IgD-negative memory B cell (primary cell): ENCODE results near the gene KIF16B. TPM values are rescaled to one million over a fixed set of nuclear protein-coding genes. Genes with fewer than 3 reads are reported as not detected.

ENCODE experiments used
- H3K27ac Mint-ChIP-seq, 3 donors: one replicate each; pipeline ENCODE4 v1.8.0; 2020 to 2022; ENCODE audit warnings: mild to moderate bottlenecking in 3 of 3, mixed read lengths in 3 of 3, moderate library complexity in 1 of 3
- H3K27me3 Mint-ChIP-seq: one replicate; pipeline ENCODE4 v1.8.0; 2021; ENCODE audit warnings: mixed read lengths
- H3K36me3 Mint-ChIP-seq: one replicate; pipeline ENCODE4 v1.8.0; 2020; ENCODE audit warnings: mild to moderate bottlenecking, mixed read lengths
- H3K4me1 Mint-ChIP-seq, 3 donors: one replicate each; pipeline ENCODE4 v1.8.0; 2020 to 2022; ENCODE audit warnings: mixed read lengths in 3 of 3, mild to moderate bottlenecking in 1 of 3
- H3K4me3 Mint-ChIP-seq, 4 donors: one replicate each; pipeline ENCODE4 v1.8.0; 2020 to 2022; ENCODE audit warnings: mild to moderate bottlenecking in 4 of 4, mixed read lengths in 4 of 4, moderate library complexity in 3 of 4
- H3K9me3 Mint-ChIP-seq, 3 donors: one replicate each; pipeline ENCODE4 v1.8.0; 2020 to 2021; ENCODE audit warnings: mixed read lengths in 3 of 3, mild to moderate bottlenecking in 1 of 3
- polyA plus RNA-seq: library from polyadenylated mRNA; unstranded; fragments of 300-500 nt; fragmentation: Illumina TruSeq; gene quantifications from one replicate; pipeline ENCODE4 v1.2.3, GENCODE V29; 2021

KIF16B gene
- polyA plus RNA-seq, 1 donor from 2014 or later = 7.3 TPM

DNA sequence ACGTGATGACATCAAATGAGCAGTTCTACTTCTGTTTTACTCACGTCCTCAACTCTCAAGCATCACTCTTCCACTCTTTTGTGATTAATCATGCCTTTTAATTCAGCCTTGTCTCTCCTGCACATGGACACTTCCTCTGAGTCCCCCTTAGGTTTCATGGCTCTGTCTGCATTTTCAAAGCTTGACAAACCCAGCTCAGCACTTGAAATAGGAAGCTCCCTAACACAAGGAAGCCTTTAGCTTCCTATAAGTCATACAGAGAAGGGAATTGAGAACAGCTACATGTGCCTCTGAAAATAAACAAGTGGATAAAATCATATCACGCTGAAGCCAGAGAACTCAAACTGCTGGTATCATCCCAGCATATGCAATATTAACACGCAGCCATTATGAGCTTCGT lies 21.2 kb downstream of the KIF16B start:
- Mint-ChIP-seq H3K27me3 (no peaks in the 10 kb centered on the region), H3K4me3 (no peak overlapping the region), H3K36me3 (peaks cover 1% of the 10 kb centered on the region), H3K9me3 (no peaks in the 10 kb centered on the region), H3K27ac (no peak overlapping the region), H3K4me1 (peaks cover 7 to 14% (median 9%) of the 10 kb centered on the region in 3 donors)

- peaks cover 5 to 13% (median 7%) of the 10 kb centered on the region in 3 donors for H3K4me1 Mint-ChIP-seq
- no peaks in the 10 kb centered on the region for H3K9me3 Mint-ChIP-seq
- H3K27me3 Mint-ChIP-seq = no peaks in the 10 kb centered on the region
- H3K36me3 Mint-ChIP-seq = peaks cover 1% of the 10 kb centered on the region
- no peak overlapping the region for H3K4me3 Mint-ChIP-seq
- no peak overlapping the region for H3K27ac Mint-ChIP-seq
Measured at GRCh38 chr20:16551607-16552006, 21.6 kb downstream of the KIF16B start.

GRCh38 chr20:16548068-16548672 lies 25.1 kb downstream of the KIF16B start:
- no peaks in the 10 kb centered on the region for H3K9me3 Mint-ChIP-seq
- H3K4me3 Mint-ChIP-seq = no peak overlapping the region

DNA sequence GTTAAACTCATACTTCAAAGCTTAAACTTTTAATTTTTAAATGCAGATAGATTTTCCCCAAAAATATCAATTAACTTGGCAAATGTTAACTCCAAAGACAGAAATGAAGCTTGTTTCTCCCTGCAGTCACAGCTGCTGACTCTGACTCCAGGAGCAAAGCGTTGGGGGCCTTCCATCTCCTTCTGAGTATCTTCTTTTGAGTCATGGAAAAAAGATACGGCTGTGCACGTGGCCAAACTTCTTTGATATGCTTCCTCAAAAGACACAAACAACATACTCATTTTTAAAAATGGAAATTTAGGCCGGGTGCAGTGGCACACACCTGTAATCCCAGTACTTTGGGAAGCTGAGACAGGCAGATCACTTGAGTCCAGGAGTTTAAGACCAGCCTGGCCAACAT lies 28.3 kb downstream of the KIF16B start:
- no peak overlapping the region for H3K4me3 Mint-ChIP-seq
- no peaks in the 10 kb centered on the region for H3K27me3 Mint-ChIP-seq
- peaks cover 5 to 10% (median 6%) of the 10 kb centered on the region in 3 donors for H3K4me1 Mint-ChIP-seq
- H3K9me3 Mint-ChIP-seq = no peaks in the 10 kb centered on the region
- peaks cover 1% of the 10 kb centered on the region for H3K36me3 Mint-ChIP-seq
- no peak overlapping the region for H3K27ac Mint-ChIP-seq

More at GRCh38 chr20:16548068-16548672, 25.1 kb downstream of the KIF16B start:
- Mint-ChIP-seq H3K27ac (no peak overlapping the region), H3K27me3 (no peaks in the 10 kb centered on the region), H3K36me3 (peaks cover 1% of the 10 kb centered on the region), H3K4me1 (peaks cover 6 to 10% (median 8%) of the 10 kb centered on the region in 3 donors)

- H3K27ac Mint-ChIP-seq = no peak overlapping the region
- H3K9me3 Mint-ChIP-seq = peaks cover 0 to 2% (median 0%) of the 10 kb centered on the region in 3 donors
- H3K4me1 Mint-ChIP-seq = peaks cover 5 to 10% (median 6%) of the 10 kb centered on the region in 3 donors
- peaks cover 2% of the 10 kb centered on the region for H3K36me3 Mint-ChIP-seq
- no peaks in the 10 kb centered on the region for H3K27me3 Mint-ChIP-seq
- H3K4me3 Mint-ChIP-seq = peak overlapping the region in 1 of 4 donors; percentile 25
Measured at GRCh38 chr20:16542477-16542876, 30.8 kb downstream of the KIF16B start.

DNA sequence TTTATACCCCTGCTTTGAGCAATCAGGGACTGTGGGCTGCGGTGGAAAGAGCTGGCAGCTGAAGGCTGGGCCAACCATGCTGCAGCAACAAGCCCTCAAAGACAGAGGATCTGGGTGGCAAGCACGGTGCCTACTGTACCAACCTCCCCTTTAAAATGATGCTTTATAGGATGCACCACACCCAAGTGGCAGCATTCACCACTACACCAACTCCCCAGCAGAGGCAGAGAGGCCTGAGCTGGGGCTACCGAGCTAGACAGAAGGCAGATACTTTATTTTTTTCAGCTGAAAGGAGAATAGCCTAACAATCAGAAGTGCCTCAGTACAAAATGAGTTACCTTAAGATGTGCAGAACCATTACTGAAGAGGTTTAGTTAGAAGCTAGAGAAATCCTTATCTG lies 31.4 kb downstream of the KIF16B start:
- H3K9me3 Mint-ChIP-seq = peaks cover 0 to 2% (median 0%) of the 10 kb centered on the region in 3 donors
- peaks cover 8% of the 10 kb centered on the region for H3K36me3 Mint-ChIP-seq

DNA sequence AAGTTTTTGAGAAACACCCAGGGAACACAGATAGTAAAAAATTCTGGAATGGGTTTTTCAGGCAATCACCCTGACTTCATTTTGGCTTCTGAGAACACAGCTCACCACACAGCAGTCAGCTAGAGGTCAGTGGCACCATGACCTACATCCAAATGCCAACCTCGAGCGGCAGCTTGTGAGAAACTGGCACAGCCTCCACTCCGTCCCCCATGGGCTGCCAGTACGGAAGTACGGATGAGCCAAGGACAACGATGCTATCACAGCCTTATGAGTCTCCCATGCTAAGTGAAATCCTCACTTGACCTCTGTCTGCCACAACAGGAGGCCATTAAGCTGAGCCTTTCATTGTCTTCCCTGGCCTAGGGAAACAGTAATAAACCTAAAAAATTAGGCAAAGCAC lies 32.0 kb downstream of the KIF16B start:
- Mint-ChIP-seq H3K4me1 (peaks cover 4 to 7% (median 5%) of the 10 kb centered on the region in 3 donors), H3K9me3 (peaks cover 0 to 2% (median 0%) of the 10 kb centered on the region in 3 donors), H3K27ac (no peak overlapping the region), H3K4me3 (no peak overlapping the region), H3K27me3 (no peaks in the 10 kb centered on the region), H3K36me3 (peaks cover 10% of the 10 kb centered on the region)

More for the DNA sequence above, 31.4 kb downstream of the KIF16B start:
- no peaks in the 10 kb centered on the region for H3K27me3 Mint-ChIP-seq
- no peak overlapping the region for H3K4me3 Mint-ChIP-seq
- H3K27ac Mint-ChIP-seq = no peak overlapping the region
- peaks cover 5 to 6% (median 6%) of the 10 kb centered on the region in 3 donors for H3K4me1 Mint-ChIP-seq

DNA sequence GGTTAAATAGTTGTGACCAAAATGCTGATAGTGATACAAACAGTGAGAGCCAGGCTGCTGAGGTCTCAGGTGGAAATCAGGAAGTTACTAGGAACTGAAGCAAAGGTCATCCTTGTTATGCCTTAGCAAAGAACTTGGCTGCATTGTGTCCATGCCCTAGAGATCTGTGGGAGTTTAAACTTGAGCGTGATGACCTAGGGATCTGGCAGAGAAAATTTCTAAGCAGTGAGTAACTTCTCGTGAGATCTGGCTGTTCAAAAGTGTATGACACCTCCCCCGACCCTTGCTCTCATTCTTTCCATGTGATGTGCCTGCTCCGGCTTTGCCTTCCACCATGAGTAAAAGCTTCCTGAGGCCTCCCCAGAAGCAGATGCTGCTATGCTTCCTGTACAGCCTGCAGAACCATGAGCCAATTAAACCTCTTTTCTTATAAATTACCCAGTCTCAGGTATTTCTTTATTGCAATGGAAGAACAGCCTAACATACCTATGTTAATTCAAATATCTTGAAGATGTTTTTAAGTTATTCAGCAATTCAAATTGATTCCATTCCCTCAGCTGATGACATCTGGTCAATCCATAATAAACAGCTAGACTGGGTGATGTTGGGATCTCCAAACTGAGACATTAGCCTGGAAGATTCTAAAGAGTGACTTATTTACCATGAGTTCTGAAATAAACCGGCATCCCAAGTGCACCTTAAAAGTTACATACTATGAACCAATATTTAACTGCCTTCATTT lies 33.8 kb downstream of the KIF16B start:
- H3K27ac Mint-ChIP-seq = no peak overlapping the region
- H3K4me3 Mint-ChIP-seq = no peak overlapping the region
- peaks cover 0 to 2% (median 0%) of the 10 kb centered on the region in 3 donors for H3K9me3 Mint-ChIP-seq
- peaks cover 2 to 7% (median 4%) of the 10 kb centered on the region in 3 donors for H3K4me1 Mint-ChIP-seq
- H3K27me3 Mint-ChIP-seq = no peaks in the 10 kb centered on the region
- H3K36me3 Mint-ChIP-seq = peaks cover 13% of the 10 kb centered on the region

DNA sequence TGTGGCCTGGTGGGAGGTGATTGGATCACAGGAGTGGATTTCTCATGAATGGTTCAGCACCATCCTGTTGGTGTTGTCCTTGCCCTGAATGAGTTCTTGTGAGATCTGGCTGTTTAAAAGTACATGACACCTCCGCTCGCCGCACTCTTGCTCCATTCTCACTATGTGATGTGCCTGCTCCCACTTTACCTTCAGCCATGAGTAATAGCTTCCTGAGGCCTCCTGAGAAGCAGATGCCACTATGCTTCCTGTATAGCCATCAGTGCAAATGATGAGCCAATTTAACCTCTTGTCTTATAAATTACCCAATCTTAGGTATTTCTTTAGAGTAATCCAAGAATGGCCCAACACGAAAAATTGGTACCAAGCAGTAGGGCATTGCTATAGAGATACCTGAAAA lies 34.5 kb downstream of the KIF16B start:
- Mint-ChIP-seq H3K36me3 (peaks cover 13% of the 10 kb centered on the region), H3K27me3 (no peaks in the 10 kb centered on the region), H3K4me3 (no peak overlapping the region), H3K9me3 (peaks cover 0 to 2% (median 0%) of the 10 kb centered on the region in 3 donors), H3K27ac (no peak overlapping the region), H3K4me1 (peaks cover 4 to 10% (median 5%) of the 10 kb centered on the region in 3 donors)

GRCh38 chr20:16537918-16538317 lies 35.3 kb downstream of the KIF16B start:
- Mint-ChIP-seq H3K36me3 (peaks cover 13% of the 10 kb centered on the region), H3K4me1 (peaks cover 4 to 10% (median 5%) of the 10 kb centered on the region in 3 donors), H3K4me3 (no peak overlapping the region), H3K27me3 (no peaks in the 10 kb centered on the region), H3K9me3 (peaks cover 0 to 2% (median 0%) of the 10 kb centered on the region in 3 donors), H3K27ac (no peak overlapping the region)

DNA sequence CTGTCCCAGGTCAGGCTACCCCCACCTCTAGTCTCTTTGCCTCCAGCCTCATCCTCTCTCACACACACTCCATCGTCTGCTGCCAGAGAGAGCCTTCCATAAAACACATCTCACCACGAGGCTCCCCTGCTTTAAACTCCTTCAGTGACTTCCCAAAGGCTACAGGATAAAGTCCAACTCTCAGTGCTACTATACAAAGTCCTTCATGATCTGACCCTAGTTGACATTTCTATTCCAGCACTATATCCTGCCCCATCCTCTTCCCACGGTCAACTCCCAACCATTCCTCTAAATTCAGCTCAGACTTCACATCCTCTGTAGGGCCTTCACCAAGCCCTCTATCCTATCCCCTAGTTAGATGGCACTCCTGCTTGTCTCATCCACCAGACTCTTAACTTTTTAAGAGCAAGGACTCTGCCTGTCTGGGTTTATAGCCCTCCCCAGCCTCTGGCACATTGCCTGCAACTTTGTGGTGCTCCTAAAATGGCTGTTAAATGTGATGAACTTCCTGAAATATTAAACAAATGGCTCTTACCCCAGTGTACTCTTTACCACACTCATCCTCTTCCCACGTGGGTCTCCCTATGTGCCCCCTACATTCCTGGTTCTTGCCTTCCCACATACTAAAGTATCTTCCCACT lies 36.1 kb downstream of the KIF16B start:
- H3K36me3 Mint-ChIP-seq = peaks cover 13% of the 10 kb centered on the region
- no peak overlapping the region for H3K27ac Mint-ChIP-seq
- no peak overlapping the region for H3K4me3 Mint-ChIP-seq
- peaks cover 4 to 10% (median 5%) of the 10 kb centered on the region in 3 donors for H3K4me1 Mint-ChIP-seq
- no peaks in the 10 kb centered on the region for H3K27me3 Mint-ChIP-seq
- peaks cover 0 to 2% (median 0%) of the 10 kb centered on the region in 3 donors for H3K9me3 Mint-ChIP-seq

DNA sequence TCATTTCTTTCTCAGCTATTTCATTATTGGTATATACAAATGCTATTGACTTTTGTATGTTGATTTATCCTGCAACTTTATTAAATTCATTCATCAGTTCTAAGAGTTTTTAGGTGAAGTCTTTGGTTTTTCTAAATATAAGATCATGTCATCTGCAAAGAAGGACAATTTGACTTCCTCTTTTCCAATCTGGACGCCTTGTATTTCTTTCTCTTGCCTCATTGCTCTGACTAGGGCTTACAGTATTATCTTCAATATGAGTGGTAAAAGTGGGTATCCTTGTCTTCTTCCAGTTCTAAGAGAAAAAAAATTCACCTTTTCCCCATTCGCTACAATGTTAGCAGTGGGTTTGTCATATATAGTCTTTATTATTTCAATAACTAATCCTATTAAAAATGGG lies 38.0 kb downstream of the KIF16B start:
- Mint-ChIP-seq H3K4me3 (no peak overlapping the region), H3K9me3 (peaks cover 0 to 2% (median 0%) of the 10 kb centered on the region in 3 donors), H3K4me1 (peaks cover 4 to 8% (median 5%) of the 10 kb centered on the region in 3 donors)

DNA sequence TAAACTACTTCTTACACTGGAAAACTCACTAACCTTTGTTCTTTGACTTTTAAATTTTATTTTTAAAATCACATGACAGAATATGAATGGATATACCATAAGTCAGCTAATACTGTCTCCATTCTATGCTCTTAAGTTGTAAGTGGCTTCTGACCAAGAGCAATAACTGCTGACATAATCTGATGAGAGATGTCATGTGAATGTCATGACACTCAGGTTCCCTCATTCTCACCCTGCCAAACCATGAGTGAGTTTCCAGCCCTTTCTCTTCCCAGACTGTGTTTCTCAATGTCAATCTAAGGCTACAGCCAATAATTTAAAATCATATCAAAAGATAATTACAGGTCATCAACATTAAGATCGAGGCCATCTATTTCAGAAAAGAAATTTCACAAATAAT lies 39.7 kb downstream of the KIF16B start:
- Mint-ChIP-seq H3K27me3 (no peaks in the 10 kb centered on the region), H3K36me3 (peaks cover 13% of the 10 kb centered on the region), H3K4me3 (no peak overlapping the region), H3K27ac (no peak overlapping the region), H3K4me1 (peaks cover 4 to 8% (median 6%) of the 10 kb centered on the region in 3 donors), H3K9me3 (no peaks in the 10 kb centered on the region)

More for the DNA sequence above, 38.0 kb downstream of the KIF16B start:
- no peak overlapping the region for H3K27ac Mint-ChIP-seq
- H3K27me3 Mint-ChIP-seq = no peaks in the 10 kb centered on the region
- H3K36me3 Mint-ChIP-seq = peaks cover 13% of the 10 kb centered on the region

GRCh38 chr20:16531485-16531884 lies 41.8 kb downstream of the KIF16B start:
- Mint-ChIP-seq H3K36me3 (peaks cover 6% of the 10 kb centered on the region), H3K4me1 (peaks cover 4 to 8% (median 5%) of the 10 kb centered on the region in 3 donors), H3K27ac (no peak overlapping the region), H3K9me3 (no peaks in the 10 kb centered on the region), H3K4me3 (no peak overlapping the region), H3K27me3 (no peaks in the 10 kb centered on the region)

DNA sequence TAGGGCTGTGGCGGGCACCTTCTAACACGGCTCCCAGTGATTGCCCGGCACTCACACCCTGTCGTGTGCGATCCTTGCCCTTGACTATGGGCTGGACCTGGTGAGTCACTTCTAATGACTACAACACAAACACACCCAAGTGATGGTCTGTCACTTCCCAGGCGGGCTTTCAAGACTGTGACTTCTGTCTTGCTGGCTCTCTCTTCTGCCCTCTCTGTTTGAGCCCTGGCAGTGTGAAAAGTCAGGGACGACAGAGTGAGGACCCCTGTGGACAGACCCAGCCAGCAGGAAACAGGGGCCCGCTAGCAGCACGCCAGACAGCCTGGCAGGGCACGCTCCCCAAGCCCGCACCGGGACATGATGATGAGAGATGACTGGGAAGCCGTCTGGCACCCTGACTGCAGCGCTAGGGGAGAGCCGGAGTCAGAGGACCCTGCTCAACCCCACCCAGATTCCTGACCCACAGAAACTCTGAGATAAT lies 43.0 kb downstream of the KIF16B start:
- Mint-ChIP-seq H3K9me3 (no peaks in the 10 kb centered on the region), H3K27me3 (no peaks in the 10 kb centered on the region), H3K4me1 (peaks cover 0 to 6% (median 5%) of the 10 kb centered on the region in 3 donors), H3K4me3 (no peak overlapping the region), H3K27ac (no peak overlapping the region), H3K36me3 (peaks cover 11% of the 10 kb centered on the region)
